ENCODE results near the gene INHBB. TPM values are rescaled to one million over a fixed set of nuclear protein-coding genes. Genes with fewer than 3 reads are reported as not detected.
A peak's percentile ranks its signal among the peaks of the same experiment; 100 is the strongest.

INHBB gene
- total RNA-seq, 2 experiments from 2014 or later: not detected

GRCh38 chr2:120312860-120313694, 32.9 kb upstream of the INHBB start:
- peak; percentile 60 to 84 (median 68) for DNase-seq
- peak; percentile 78 for ATAC-seq (ENCODE audit: poor library complexity)
- ChIA-PET CTCF (interaction anchor here (0.9 to 1.7 kb wide), 11 partner anchors 27 to 672 kb away, joined by 3 to 9 read pairs (median 4); partner anchors contain the start of genes RALB and TMEM185B), POLR2A (interaction anchor here (0.7 to 2.6 kb wide), 9 partner anchors 56 to 610 kb away, joined by 3 to 12 read pairs (median 5); partner anchors contain the start of genes PTPN4, RALB and TMEM185B)
- no peak overlapping the region for H3K27ac ChIP-seq (ENCODE audit: low read depth in 1 of 2, low read length in 2 of 2)
- H3K27ac Mint-ChIP-seq: peak overlapping the region; percentile 66
- H3K36me3 ChIP-seq (ENCODE audit: insufficient read depth, low read length): no peaks in the 10 kb centered on the region
- no peaks in the 10 kb centered on the region for H3K9me3 ChIP-seq (ENCODE audit: control insufficient read depth in 1 of 2, insufficient read depth in 1 of 2, low read length in 2 of 2)
- peak overlapping the region; percentile 74 for H3K4me3 Mint-ChIP-seq
- TF ChIP-seq CTCF (IDR thresholded peaks at IDR 0.05): peak; percentile 90
- no peaks in the 10 kb centered on the region for H3K27me3 Mint-ChIP-seq
- no peaks in the 10 kb centered on the region for H3K36me3 Mint-ChIP-seq (ENCODE audit: low read depth)
- intact Hi-C loops (cut with DNase I, micrococcal nuclease): loop anchor here (1.0 to 10.0 kb wide), 10 partner anchors 84 to 672 kb away; partner anchors contain the start of gene PTPN4 (in 2 of the 2)
- H3K4me1 ChIP-seq (ENCODE audit: insufficient read depth, low read length): peaks cover 26% of the 10 kb centered on the region
- peak overlapping the region; percentile 52 for H3K4me3 ChIP-seq (ENCODE audit: low read length)
- H3K4me1 Mint-ChIP-seq (ENCODE audit: low read depth): peaks cover 29% of the 10 kb centered on the region
- no peaks in the 10 kb centered on the region for H3K27me3 ChIP-seq (ENCODE audit: control insufficient read depth in 1 of 2, insufficient read depth in 2 of 2, low read length in 2 of 2)
- no peaks in the 10 kb centered on the region for H3K9me3 Mint-ChIP-seq

- H3K9me3 Mint-ChIP-seq: no peaks in the 10 kb centered on the region
- H3K4me1 ChIP-seq (ENCODE audit: insufficient read depth, low read length): peaks cover 26% of the 10 kb centered on the region
- no peaks in the 10 kb centered on the region for H3K36me3 ChIP-seq (ENCODE audit: insufficient read depth, low read length)
- H3K27ac ChIP-seq (ENCODE audit: low read depth in 1 of 2, low read length in 2 of 2): no peak overlapping the region
- H3K27ac Mint-ChIP-seq: peak overlapping the region; percentile 73
- TF ChIP-seq CTCF (IDR thresholded peaks at IDR 0.05): no peak
- peak overlapping the region; percentile 74 for H3K4me3 Mint-ChIP-seq
- peaks cover 29% of the 10 kb centered on the region for H3K4me1 Mint-ChIP-seq (ENCODE audit: low read depth)
- ATAC-seq (ENCODE audit: poor library complexity) (no peak), DNase-seq (no peak)
- CTCF ChIA-PET: interaction anchor here (0.9 to 1.5 kb wide), 9 partner anchors 28 to 673 kb away, joined by 3 to 5 read pairs (median 3); partner anchors contain the start of genes RALB and TMEM185B
- H3K36me3 Mint-ChIP-seq (ENCODE audit: low read depth): no peaks in the 10 kb centered on the region
- no peaks in the 10 kb centered on the region for H3K27me3 ChIP-seq (ENCODE audit: control insufficient read depth in 1 of 2, insufficient read depth in 2 of 2, low read length in 2 of 2)
- intact Hi-C loops (cut with DNase I, micrococcal nuclease): loop anchor here (1.0 to 10.0 kb wide), 10 partner anchors 85 to 673 kb away; partner anchors contain the start of gene PTPN4 (in 2 of the 2)
- H3K27me3 Mint-ChIP-seq: no peaks in the 10 kb centered on the region
- POLR2A ChIA-PET: interaction anchor here (0.7 to 2.6 kb wide), 10 partner anchors 56 to 611 kb away, joined by 3 to 12 read pairs (median 8); partner anchors contain the start of genes PTPN4, RALB and TMEM185B
- peak overlapping the region; percentile 52 for H3K4me3 ChIP-seq (ENCODE audit: low read length)
- no peaks in the 10 kb centered on the region for H3K9me3 ChIP-seq (ENCODE audit: control insufficient read depth in 1 of 2, insufficient read depth in 1 of 2, low read length in 2 of 2)
These were observed 32.0 kb upstream of the INHBB start for GRCh38 chr2:120313695-120314615.
